Gastroesophageal sphincter (tissue), 3 donors: ENCODE data around the gene EXOC1.

Experiments used
- EP300 ChIP-seq: sonication (generic); formaldehyde crosslinking; IDR thresholded peaks from one replicate; pipeline ENCODE4 v1.6.1; 2017; ENCODE audit warnings: antibody characterized with exemption, mild to moderate bottlenecking
- POLR2A ChIP-seq, 2 donors: fragments of 450-650 bp; IDR thresholded peaks; one replicate each; pipeline ENCODE4 v1.6.1; 2017; ENCODE audit warnings: antibody characterized with exemption in 2 of 2, mild to moderate bottlenecking in 2 of 2, moderate library complexity in 1 of 2
- POLR2AphosphoS5 ChIP-seq: sonication (generic); formaldehyde crosslinking; IDR thresholded peaks from one replicate; pipeline ENCODE4 v1.6.1; 2017; ENCODE audit warnings: antibody characterized with exemption
- TF ChIP-seq, protein P1 (sequence below), 4 experiments: fragments of 200-600 bp in 2 of 4; fragments of 450-650 bp in 2 of 4; sonication (generic) in 1 of 4; IDR thresholded peaks; one replicate each; pipeline ENCODE4 v1.5.1; 2017 to 2019; ENCODE audit warnings: antibody characterized with exemption in 4 of 4, mild to moderate bottlenecking in 2 of 4, moderate library complexity in 2 of 4

DNA sequence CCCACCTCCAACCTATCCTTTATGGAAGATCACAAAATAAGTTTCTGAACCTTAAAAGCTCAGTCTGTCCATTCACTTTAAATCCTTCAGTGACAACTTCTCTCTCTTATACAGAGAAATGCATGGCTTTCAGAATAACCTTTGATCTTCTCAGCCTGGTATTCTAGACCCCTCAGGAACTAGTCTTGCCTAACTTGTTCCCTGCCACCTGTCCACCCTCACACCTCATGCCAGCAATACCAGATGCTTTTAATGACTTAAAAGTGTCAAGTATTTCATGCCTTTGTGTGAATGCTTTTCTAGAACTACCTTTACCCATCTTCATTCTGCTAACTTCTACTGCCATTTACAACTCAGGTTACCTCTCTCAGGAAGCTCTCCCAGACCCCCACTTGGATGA lies 26.5 kb upstream of the EXOC1 start:
- TF ChIP-seq POLR2AphosphoS5 (no peak), POLR2A (IDR thresholded peaks at IDR 0.05) (no peak), EP300 (no peak)
- TF ChIP-seq, protein P1, sequence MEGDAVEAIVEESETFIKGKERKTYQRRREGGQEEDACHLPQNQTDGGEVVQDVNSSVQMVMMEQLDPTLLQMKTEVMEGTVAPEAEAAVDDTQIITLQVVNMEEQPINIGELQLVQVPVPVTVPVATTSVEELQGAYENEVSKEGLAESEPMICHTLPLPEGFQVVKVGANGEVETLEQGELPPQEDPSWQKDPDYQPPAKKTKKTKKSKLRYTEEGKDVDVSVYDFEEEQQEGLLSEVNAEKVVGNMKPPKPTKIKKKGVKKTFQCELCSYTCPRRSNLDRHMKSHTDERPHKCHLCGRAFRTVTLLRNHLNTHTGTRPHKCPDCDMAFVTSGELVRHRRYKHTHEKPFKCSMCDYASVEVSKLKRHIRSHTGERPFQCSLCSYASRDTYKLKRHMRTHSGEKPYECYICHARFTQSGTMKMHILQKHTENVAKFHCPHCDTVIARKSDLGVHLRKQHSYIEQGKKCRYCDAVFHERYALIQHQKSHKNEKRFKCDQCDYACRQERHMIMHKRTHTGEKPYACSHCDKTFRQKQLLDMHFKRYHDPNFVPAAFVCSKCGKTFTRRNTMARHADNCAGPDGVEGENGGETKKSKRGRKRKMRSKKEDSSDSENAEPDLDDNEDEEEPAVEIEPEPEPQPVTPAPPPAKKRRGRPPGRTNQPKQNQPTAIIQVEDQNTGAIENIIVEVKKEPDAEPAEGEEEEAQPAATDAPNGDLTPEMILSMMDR (IDR thresholded peaks at IDR 0.05) = no peak
